Natural killer cell (primary cell): ENCODE measurements around the gene HSPA12A. TPM values are rescaled to one million over a fixed set of nuclear protein-coding genes. Genes with fewer than 3 reads are reported as not detected.

Source experiments
- ATAC-seq, 3 donors: fragments of 150-1000 bp in 2 of 3; fragments of 200-7000 bp in 1 of 3; cut with Tn5 transposase; 1 replicate in 1 of 3; 2 replicates in 2 of 3; pipeline ENCODE4 v1.10.0; 2021; ENCODE audit warnings: mild to moderate bottlenecking in 2 of 3, moderate library complexity in 2 of 3
- DNase-seq, 2 donors: peaks; one replicate each; pipeline versions ENCODE4 v3.0.0 to v3.0.0-alpha.2; 2013 to 2021; ENCODE audit warnings: mixed read lengths in 1 of 2
- H3K27ac ChIP-seq: one replicate; pipeline ENCODE4 v1.5.1; 2013; ENCODE audit warnings: mild to moderate bottlenecking, low read length
- H3K27me3 ChIP-seq: one replicate; pipeline ENCODE4 v1.6.1; 2013; ENCODE audit warnings: low read length; ENCODE audit not compliant: control insufficient read depth, insufficient read depth
- H3K36me3 ChIP-seq: one replicate; pipeline ENCODE4 v1.6.1; 2013; ENCODE audit warnings: low read length; ENCODE audit not compliant: control insufficient read depth, insufficient read depth
- H3K4me1 ChIP-seq: one replicate; pipeline ENCODE4 v1.6.1; 2013; ENCODE audit warnings: low read length; ENCODE audit not compliant: control insufficient read depth, insufficient read depth
- H3K4me3 ChIP-seq: one replicate; pipeline ENCODE4 v1.5.1; 2013; ENCODE audit warnings: low read length
- H3K9me3 ChIP-seq: one replicate; pipeline ENCODE4 v1.6.1; 2013; ENCODE audit warnings: low read length; ENCODE audit not compliant: control insufficient read depth, insufficient read depth
- H3K27ac Mint-ChIP-seq, 2 donors: one replicate each; pipeline ENCODE4 v1.8.0; 2022; ENCODE audit warnings: mild to moderate bottlenecking in 2 of 2, mixed read lengths in 2 of 2, moderate library complexity in 1 of 2
- H3K27me3 Mint-ChIP-seq, 2 donors: one replicate each; pipeline ENCODE4 v1.8.0; 2022; ENCODE audit warnings: low read depth in 2 of 2, mixed read lengths in 2 of 2
- H3K36me3 Mint-ChIP-seq: one replicate; pipeline ENCODE4 v1.8.0; 2022; ENCODE audit warnings: mixed read lengths
- H3K4me1 Mint-ChIP-seq, 2 donors: one replicate each; pipeline ENCODE4 v1.8.0; 2022; ENCODE audit warnings: mixed read lengths in 2 of 2
- H3K4me3 Mint-ChIP-seq: one replicate; pipeline ENCODE4 v1.8.0; 2022; ENCODE audit warnings: mild to moderate bottlenecking, moderate library complexity, mixed read lengths
- H3K9me3 Mint-ChIP-seq, 2 donors: one replicate each; pipeline ENCODE4 v1.8.0; 2022; ENCODE audit warnings: mixed read lengths in 2 of 2
- CTCF ChIP-seq: fragments of 200-600 bp; IDR thresholded peaks from one replicate; pipeline ENCODE4 v1.8.0; 2022; ENCODE audit warnings: antibody characterized with exemption
- WGBS: methylation state at CpG from one replicate; pipeline ENCODE4 v1.1.7; 2013; ENCODE audit warnings: missing lambda C conversion rate; ENCODE audit not compliant: insufficient coverage; 5-methylcytosine and 5-hydroxymethylcytosine counted together
- intact Hi-C: fragments of 100-400 bp; cut with micrococcal nuclease; formaldehyde crosslinking; loops from one replicate; pipeline ENCODE4 v1.14.2; 2022
- total RNA-seq, 4 donors: library from RNA; stranded (reverse); fragments of 120-200 nt in 1 of 4; gene quantifications; one replicate each; pipeline versions ENCODE4 v1.2.3 to v1.2.4, GENCODE V29; 2013 to 2022

HSPA12A gene
- total RNA-seq, 3 donors from 2014 or later (not counting 1 experiment from before 2014, with no cell fraction given) = 0.43 TPM; not detected in 2

GRCh38 chr10:116771959-116772585, 29.7 kb upstream of the HSPA12A start:
- no peak for TF ChIP-seq CTCF
- intact Hi-C loops = no loop called here
- Mint-ChIP-seq H3K4me1 (no peaks in the 10 kb centered on the region), H3K9me3 (no peaks in the 10 kb centered on the region), H3K4me3 (no peak overlapping the region), H3K27me3 (peaks cover 0 to 3% of the 10 kb centered on the region in 2 donors), H3K36me3 (no peaks in the 10 kb centered on the region), H3K27ac (no peak overlapping the region)
- no peaks in the 10 kb centered on the region for H3K9me3 ChIP-seq
- 88% methylated on average over 9 of the region's 9 CpGs for WGBS
- H3K27ac ChIP-seq = no peak overlapping the region
- ATAC-seq (no peak), DNase-seq (no peak)
- H3K4me3 ChIP-seq = no peak overlapping the region
- H3K36me3 ChIP-seq = no peaks in the 10 kb centered on the region
- no peaks in the 10 kb centered on the region for H3K4me1 ChIP-seq
- no peaks in the 10 kb centered on the region for H3K27me3 ChIP-seq

- WGBS = 81% methylated on average over 18 of the region's 18 CpGs
Observed at GRCh38 chr10:116771101-116771958, 29.0 kb upstream of the HSPA12A start.

GRCh38 chr10:116770281-116770680, 27.9 kb upstream of the HSPA12A start:
- 61% methylated on average over 10 of the region's 10 CpGs for WGBS
- H3K27ac ChIP-seq = no peak overlapping the region
- no peaks in the 10 kb centered on the region for H3K4me1 Mint-ChIP-seq
- H3K36me3 ChIP-seq = no peaks in the 10 kb centered on the region
- H3K27me3 Mint-ChIP-seq = peaks cover 0 to 5% of the 10 kb centered on the region in 2 donors
- no peaks in the 10 kb centered on the region for H3K27me3 ChIP-seq
- no peak for DNase-seq
- H3K4me3 Mint-ChIP-seq = no peak overlapping the region
- no peaks in the 10 kb centered on the region for H3K9me3 Mint-ChIP-seq
- no peaks in the 10 kb centered on the region for H3K9me3 ChIP-seq
- H3K4me3 ChIP-seq = no peak overlapping the region
- no peak overlapping the region for H3K27ac Mint-ChIP-seq
- no peaks in the 10 kb centered on the region for H3K36me3 Mint-ChIP-seq
- TF ChIP-seq CTCF = no peak
- no peak for ATAC-seq
- no peaks in the 10 kb centered on the region for H3K4me1 ChIP-seq
- intact Hi-C loops = no loop called here

More at GRCh38 chr10:116771101-116771958, 29.0 kb upstream of the HSPA12A start:
- intact Hi-C loops = no loop called here
- Mint-ChIP-seq H3K27ac (no peak overlapping the region), H3K27me3 (peaks cover 0 to 3% of the 10 kb centered on the region in 2 donors), H3K4me1 (no peaks in the 10 kb centered on the region), H3K4me3 (no peak overlapping the region), H3K9me3 (no peaks in the 10 kb centered on the region), H3K36me3 (no peaks in the 10 kb centered on the region)
- no peaks in the 10 kb centered on the region for H3K9me3 ChIP-seq
- H3K4me1 ChIP-seq = no peaks in the 10 kb centered on the region
- no peak for TF ChIP-seq CTCF
- H3K27ac ChIP-seq = no peak overlapping the region
- H3K27me3 ChIP-seq = no peaks in the 10 kb centered on the region
- DNase-seq (no peak), ATAC-seq (no peak)
- no peaks in the 10 kb centered on the region for H3K36me3 ChIP-seq
- no peak overlapping the region for H3K4me3 ChIP-seq
